Measurements from ENCODE around the gene EMC8. TPM values are rescaled to one million over a fixed set of nuclear protein-coding genes. Genes with fewer than 3 reads are reported as not detected.
A peak's percentile ranks its signal among the peaks of the same experiment; 100 is the strongest.

Gene EMC8
- total and polyA plus RNA-seq, 5 experiments from 2014 or later: 21.6 to 38.7 (median 28.6) TPM

DNA sequence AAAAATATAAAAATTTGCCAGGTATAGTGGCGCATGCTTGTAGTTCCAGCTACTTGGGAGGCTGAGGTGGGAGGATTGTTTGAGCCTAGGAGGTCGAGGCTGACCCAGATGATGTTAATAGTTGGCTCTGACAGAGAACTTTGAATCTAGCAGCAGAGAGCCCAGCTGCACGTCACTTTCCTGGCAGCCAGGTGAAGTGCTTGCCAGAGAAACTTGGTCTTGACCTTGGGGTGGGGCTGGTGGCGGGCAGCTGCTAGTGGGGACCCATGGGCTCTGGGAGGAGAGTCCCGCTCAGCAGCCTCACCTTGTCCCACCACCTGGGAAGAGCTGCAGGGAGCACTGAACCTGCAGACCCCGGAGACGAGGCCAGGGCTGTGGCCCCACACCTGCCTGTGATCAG, 45.4 kb downstream of the EMC8 start:
- H3K4me3 Mint-ChIP-seq: no peak overlapping the region
- peaks cover 3 to 33% (median 8%) of the 10 kb centered on the region in 5 donors for H3K27me3 Mint-ChIP-seq

DNA sequence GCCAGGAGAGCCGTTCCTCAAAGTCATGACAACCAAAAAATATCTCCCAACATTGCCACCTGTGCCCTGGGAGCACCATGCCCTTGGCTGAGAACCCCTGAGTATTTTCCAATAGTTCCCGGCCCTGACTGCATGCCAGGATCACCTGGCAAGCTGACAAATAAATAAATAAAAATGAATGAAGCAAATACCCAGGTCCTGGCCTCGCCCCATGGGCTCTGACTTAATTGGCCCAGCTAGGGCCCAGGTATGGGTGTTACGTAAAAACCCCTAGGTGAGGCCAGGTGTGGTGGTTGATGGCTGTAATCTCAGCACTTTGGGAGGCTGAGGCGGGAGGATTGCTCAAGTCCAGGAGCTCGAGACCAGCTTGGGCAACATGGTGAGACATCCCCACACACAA, 45.8 kb downstream of the EMC8 start:
- ATAC-seq: no peak
- peaks cover 3 to 29% (median 6%) of the 10 kb centered on the region in 5 donors for H3K27me3 Mint-ChIP-seq
- DNase-seq: no peak
- H3K9me3 Mint-ChIP-seq: no peaks in the 10 kb centered on the region
- peak overlapping the region in 2 of 10 donors; percentile 22 to 66 for H3K4me3 Mint-ChIP-seq
- no peaks in the 10 kb centered on the region for H3K36me3 Mint-ChIP-seq
- H3K27ac Mint-ChIP-seq: peak overlapping the region in 2 of 10 donors; percentile 18 to 28
- peaks cover 4 to 64% (median 12%) of the 10 kb centered on the region in 4 donors for H3K4me1 Mint-ChIP-seq
- POLR2A ChIA-PET: interaction anchor here (1.9 kb wide), 1 partner anchor 18 kb away, joined by 7 read pairs; no protein-coding TSS in a partner anchor

More for the DNA sequence above, 45.4 kb downstream of the EMC8 start:
- Mint-ChIP-seq H3K27ac (peak overlapping the region in 2 of 10 donors; percentile 28 to 72), H3K36me3 (no peaks in the 10 kb centered on the region), H3K4me1 (peaks cover 7 to 67% (median 15%) of the 10 kb centered on the region in 4 donors), H3K9me3 (no peaks in the 10 kb centered on the region)
- DNase-seq (no peak), ATAC-seq (no peak)
- POLR2A ChIA-PET: interaction anchor here (0.7 to 1.9 kb wide), 3 partner anchors 18 to 23 kb away, joined by 3 to 7 read pairs (median 5); no protein-coding TSS in a partner anchor

DNA sequence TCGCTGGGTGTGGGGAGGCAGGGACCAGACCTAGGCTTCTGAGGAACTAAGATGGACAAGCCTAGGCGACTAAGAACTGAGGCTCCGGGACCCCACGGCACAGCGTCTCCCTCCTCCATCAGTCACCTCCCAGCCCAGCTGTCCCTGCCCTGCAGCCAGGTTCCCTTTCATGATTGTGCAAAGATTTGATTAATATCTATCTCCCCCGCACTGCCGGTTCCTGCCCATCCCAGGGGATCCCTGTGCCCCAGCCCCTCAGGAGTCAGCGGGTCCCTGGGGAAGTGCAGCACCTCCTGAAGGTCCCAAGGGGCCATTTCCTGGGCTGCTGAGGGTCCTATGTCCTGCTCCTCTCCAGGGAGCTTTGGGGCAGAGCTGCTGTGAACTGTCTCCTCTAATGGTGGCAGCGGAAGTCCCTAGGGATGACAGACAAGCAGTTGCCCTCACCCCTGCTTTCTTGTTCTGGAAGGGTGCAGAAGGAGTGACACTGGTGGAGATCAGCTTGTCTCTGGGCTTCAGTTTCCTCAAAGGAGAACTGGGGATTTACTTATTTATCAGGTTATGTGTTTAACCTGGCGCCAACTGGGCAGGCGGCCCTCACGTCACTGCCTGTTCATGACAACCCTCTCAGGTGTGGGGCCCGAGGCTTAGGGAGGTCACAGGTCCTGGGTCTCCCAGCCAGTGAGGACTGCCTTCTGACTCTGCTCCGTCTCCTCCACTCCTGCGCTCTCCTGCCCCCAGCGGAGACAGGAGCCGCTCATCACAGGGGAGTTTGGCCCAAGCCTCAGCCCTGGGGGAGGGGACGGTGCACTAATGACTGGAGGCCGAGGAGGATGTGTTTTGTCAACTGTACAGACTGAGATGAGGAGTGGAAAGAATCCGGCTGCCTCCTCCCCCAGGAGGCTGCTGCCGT, 46.6 kb downstream of the EMC8 start:
- Mint-ChIP-seq H3K36me3 (no peaks in the 10 kb centered on the region), H3K27me3 (peaks cover 3 to 25% (median 6%) of the 10 kb centered on the region in 5 donors), H3K27ac (no peak overlapping the region), H3K9me3 (no peaks in the 10 kb centered on the region), H3K4me1 (peaks cover 4 to 61% (median 12%) of the 10 kb centered on the region in 4 donors), H3K4me3 (peak overlapping the region in 3 of 10 donors; percentile 12 to 39 (median 22))
- DNase-seq: peak in 1 of 10 donors; percentile 49
- POLR2A ChIA-PET: interaction anchor here (3.3 kb wide), 1 partner anchor 17 kb away, joined by 25 read pairs; no protein-coding TSS in a partner anchor
- ATAC-seq: no peak

DNA sequence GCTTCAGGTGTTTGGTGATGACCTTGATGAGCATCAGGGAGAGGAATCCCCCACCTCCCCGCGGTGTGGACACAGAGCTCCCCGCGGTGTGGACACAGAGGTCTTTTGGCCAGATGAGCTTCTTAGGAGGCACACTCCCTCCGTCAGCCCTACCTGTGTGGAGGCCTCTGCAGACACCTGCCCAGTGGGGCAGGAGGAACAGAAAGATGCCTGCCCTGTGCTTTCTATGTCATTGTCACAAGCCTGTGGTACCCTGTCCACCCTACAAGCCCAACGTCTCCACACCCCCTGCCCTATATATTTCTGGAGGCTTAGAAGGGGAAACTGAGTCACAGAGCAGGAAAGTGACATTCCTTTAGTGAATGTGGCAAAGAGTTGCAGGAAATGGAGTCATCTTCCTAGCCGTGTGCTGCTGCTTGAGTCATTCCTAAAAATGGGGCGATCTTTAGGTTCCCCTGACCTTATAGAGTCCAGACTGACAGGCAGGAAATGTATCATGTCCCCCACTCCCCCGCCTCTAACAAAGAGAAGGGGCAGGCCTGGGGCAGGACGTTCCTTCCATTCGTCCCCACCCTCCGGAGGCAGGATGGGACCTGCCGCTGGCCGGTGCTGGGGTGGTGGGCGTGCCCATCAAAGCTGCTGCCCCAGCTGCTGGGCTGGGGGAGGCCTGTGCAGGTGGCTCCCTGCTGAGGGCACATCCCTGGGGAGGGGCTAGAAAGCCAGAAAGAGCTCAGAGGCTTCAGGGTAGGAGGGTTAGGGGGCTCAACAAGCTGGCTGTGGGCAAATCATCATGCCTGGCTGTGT, 47.4 kb downstream of the EMC8 start:
- peaks cover 4 to 58% (median 12%) of the 10 kb centered on the region in 4 donors for H3K4me1 Mint-ChIP-seq
- POLR2A ChIA-PET: interaction anchor here (0.6 to 3.3 kb wide), 3 partner anchors 10 to 16 kb away, joined by 3 to 25 read pairs (median 4); no protein-coding TSS in a partner anchor

DNA sequence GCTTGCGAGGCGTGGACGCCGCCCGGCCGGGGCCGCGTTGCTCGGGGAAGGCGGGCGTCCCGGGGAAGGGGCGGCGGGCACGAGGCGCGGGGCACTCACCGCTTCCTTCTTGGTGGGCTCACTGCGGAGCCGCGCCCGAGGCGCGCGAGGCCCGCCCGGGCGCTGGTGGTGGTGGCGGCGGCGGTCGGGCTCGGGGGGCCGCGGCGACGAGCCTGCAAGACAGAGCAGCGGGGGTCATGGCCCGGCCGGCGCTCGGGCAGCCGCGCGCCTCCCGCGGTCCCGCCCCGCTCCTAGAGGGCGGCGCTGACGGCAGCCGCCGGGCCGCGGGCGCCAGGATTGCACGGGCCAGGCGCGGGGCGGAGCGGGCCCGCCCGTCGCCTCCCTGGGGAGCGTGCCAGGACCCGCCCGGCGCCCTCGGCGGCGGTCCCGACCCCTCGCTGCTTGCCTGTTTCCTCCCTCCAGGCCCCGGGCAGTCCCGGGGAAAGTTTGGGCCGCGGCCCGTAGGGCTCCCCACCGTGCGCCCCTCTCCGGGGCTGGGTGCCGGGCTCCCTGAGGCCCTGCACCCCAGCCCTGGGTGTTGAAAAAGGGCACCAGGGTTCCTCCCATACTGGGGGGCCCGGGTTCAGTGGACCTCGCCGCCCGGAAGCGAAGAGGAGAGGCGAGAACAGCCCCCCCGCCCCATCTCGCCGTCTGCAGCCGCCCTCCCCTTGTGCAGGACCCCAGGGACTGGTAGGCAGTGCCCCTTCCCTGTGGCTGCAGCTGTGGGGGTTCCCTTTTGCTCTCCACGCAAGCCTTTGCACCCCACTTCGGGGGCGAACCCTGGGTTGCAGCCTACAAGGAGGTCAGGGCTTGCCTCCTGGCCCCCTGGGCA, 48.3 kb downstream of the EMC8 start, which contains the start of gene C16orf74:
Gene C16orf74, minus strand, starts transcription at position 270 of the 871 bp plus-strand sequence. CDS start 15,879 bp downstream, outside the sequence.
- Mint-ChIP-seq H3K4me1 (peaks cover 4 to 55% (median 12%) of the 10 kb centered on the region in 4 donors), H3K9me3 (no peaks in the 10 kb centered on the region), H3K36me3 (no peaks in the 10 kb centered on the region), H3K27me3 (peaks cover 1 to 25% (median 4%) of the 10 kb centered on the region in 5 donors), H3K4me3 (peak within 1 kb of the TSS; percentile 86 to 98 (median 92)), H3K27ac (peak within 1 kb of the TSS in 6 of 10 donors; percentile 21 to 89 (median 82))
- ATAC-seq: peak; percentile 70 to 81
- POLR2A ChIA-PET: interaction anchor here (0.6 to 3.3 kb wide), 4 partner anchors 11 to 38 kb away, joined by 3 to 25 read pairs (median 4); no protein-coding TSS in a partner anchor
- DNase-seq: peak in 4 of 10 donors; percentile 15 to 60 (median 28)

More for the DNA sequence above, 47.4 kb downstream of the EMC8 start:
- DNase-seq (peak in 1 of 10 donors; percentile 15), ATAC-seq (no peak)
- no peaks in the 10 kb centered on the region for H3K36me3 Mint-ChIP-seq
- H3K4me3 Mint-ChIP-seq: peak overlapping the region; percentile 40 to 79 (median 60)
- peak overlapping the region in 2 of 10 donors; percentile 11 to 21 for H3K27ac Mint-ChIP-seq
- no peaks in the 10 kb centered on the region for H3K9me3 Mint-ChIP-seq
- H3K27me3 Mint-ChIP-seq: peaks cover 3 to 25% (median 4%) of the 10 kb centered on the region in 5 donors

DNA sequence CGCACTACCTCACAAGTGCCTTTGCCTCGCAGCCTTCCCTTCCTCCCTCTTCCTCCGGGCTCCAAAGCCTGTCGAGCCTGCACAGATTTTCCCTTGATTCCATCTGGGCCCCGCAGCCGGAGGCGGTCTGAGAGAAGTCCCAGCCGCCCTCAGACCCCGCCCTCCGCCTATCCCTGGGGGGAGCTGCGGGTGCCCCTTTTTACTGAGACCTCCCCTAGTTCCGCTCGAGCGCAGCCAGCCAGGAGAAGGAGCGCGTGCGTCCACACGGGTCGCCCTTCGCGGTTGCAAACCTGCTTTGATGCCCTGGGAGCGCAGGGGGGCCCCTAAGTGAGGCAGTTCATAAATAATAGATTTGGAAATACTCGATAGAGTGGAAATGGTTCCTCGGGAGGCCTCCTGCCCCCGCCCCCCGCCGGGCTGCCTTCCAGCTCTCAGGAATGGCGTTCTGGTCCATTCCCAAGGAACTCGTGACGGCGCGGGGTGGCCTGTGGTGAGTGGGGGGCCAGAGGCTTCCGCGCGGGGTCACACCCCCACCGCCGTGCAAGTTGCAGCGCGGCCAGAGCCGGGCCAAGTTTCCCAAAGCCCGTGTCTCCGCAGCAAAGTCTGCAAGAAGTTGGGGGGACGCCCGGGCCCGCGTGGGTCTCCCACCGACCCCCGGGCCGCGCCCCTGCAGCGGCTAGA, 49.1 kb downstream of the EMC8 start:
- peak overlapping the region in 5 of 10 donors; percentile 34 to 89 (median 82) for H3K27ac Mint-ChIP-seq
- POLR2A ChIA-PET: interaction anchor here (1.2 to 3.3 kb wide), 3 partner anchors 11 to 39 kb away, joined by 3 to 25 read pairs (median 3); no protein-coding TSS in a partner anchor
- peak in 8 of 10 donors; percentile 12 to 70 (median 30) for DNase-seq

DNA sequence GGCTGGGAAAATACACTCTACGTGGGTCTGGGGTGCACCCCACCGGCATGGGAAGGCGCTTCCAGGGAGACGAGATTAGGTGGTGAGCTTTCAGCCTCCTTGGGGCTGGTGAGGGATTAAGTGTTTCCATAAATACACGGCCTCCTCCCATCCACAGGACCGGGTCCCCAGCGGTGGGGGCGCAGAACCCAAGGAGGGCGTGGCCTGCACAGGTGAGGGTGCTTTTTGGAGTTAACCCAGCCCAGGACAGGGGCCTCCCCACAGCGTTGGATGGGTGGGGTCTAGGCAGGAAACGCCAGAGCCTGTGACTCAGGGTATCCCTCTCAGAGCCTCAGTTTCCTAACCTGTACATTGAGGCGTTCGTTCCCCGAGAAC, 49.6 kb downstream of the EMC8 start:
- no peaks in the 10 kb centered on the region for H3K36me3 Mint-ChIP-seq
- POLR2A ChIA-PET: interaction anchor here (1.2 to 3.3 kb wide), 2 partner anchors 14 to 40 kb away, joined by 3 to 25 read pairs; no protein-coding TSS in a partner anchor
- H3K27me3 Mint-ChIP-seq: peaks cover 1 to 25% (median 4%) of the 10 kb centered on the region in 5 donors
- H3K9me3 Mint-ChIP-seq: no peaks in the 10 kb centered on the region
- H3K4me1 Mint-ChIP-seq: peaks cover 4 to 53% (median 12%) of the 10 kb centered on the region in 4 donors
- DNase-seq: peak in 1 of 10 donors; percentile 61
- H3K27ac Mint-ChIP-seq: peak overlapping the region in 2 of 10 donors; percentile 88 to 89
- peak overlapping the region; percentile 86 to 98 (median 92) for H3K4me3 Mint-ChIP-seq
- peak; percentile 11 to 42 for ATAC-seq

More for the DNA sequence above, 49.1 kb downstream of the EMC8 start:
- no peaks in the 10 kb centered on the region for H3K9me3 Mint-ChIP-seq
- no peaks in the 10 kb centered on the region for H3K36me3 Mint-ChIP-seq
- H3K4me1 Mint-ChIP-seq: peaks cover 4 to 53% (median 12%) of the 10 kb centered on the region in 4 donors
- peak; percentile 66 to 74 for ATAC-seq
- peaks cover 1 to 25% (median 4%) of the 10 kb centered on the region in 5 donors for H3K27me3 Mint-ChIP-seq
- H3K4me3 Mint-ChIP-seq: peak overlapping the region; percentile 86 to 98 (median 92)

- H3K27me3 Mint-ChIP-seq: peaks cover 1 to 10% (median 4%) of the 10 kb centered on the region in 5 donors
- H3K36me3 Mint-ChIP-seq: no peaks in the 10 kb centered on the region
- DNase-seq: peak in 1 of 10 donors; percentile 19
- ATAC-seq: no peak
- no peak overlapping the region for H3K4me3 Mint-ChIP-seq
- POLR2A ChIA-PET: interaction anchor here (2.2 kb wide), 1 partner anchor 11 kb away, joined by 6 read pairs; no protein-coding TSS in a partner anchor
- H3K4me1 Mint-ChIP-seq: peaks cover 4 to 27% (median 9%) of the 10 kb centered on the region in 4 donors
- peak overlapping the region in 1 of 10 donors; percentile 13 for H3K27ac Mint-ChIP-seq
- no peaks in the 10 kb centered on the region for H3K9me3 Mint-ChIP-seq
Measured at GRCh38 chr16:85746460-85747215, 52.7 kb downstream of the EMC8 start.

DNA sequence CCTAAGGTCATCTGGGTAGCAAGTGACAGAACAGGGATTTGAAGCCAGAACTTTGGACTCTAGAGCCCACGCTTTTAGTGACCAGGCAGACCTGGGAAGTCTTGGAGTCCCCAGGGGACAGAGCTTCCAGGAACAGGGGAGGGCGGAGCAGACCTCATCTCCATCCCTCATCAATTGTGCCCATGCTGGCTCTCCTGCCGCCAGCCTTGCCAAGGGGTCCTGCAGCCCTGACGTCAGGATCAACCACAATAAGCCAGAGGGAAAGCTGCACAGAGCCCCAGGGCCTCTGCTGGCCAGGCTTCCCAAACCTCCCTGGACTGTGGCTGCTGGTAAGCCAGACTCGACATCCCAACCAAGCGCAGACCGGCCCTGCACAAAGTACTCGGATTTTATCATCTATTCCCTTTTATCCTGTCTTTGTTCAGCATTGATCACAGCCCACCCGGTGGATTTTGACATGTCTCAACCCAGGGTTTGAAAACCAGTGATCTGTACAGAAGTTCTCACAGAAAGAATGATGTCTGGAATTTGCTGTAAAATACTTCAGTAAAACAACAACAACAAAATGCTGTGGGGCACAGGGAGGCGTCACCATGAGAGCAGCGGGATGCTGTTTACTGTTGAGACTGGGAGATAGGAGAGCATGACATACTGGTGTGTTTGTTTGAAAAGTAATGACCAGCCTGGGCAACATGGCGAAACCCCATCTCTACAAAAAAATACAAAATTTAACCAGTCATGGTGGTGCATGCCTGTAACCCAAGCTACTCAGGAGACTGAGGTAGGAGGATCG, 60.2 kb downstream of the EMC8 start:
- no peaks in the 10 kb centered on the region for H3K27me3 Mint-ChIP-seq
- H3K27ac Mint-ChIP-seq: peak overlapping the region in 2 of 10 donors; percentile 35 to 38

More for the DNA sequence above, 60.2 kb downstream of the EMC8 start:
- Mint-ChIP-seq H3K4me3 (no peak overlapping the region), H3K36me3 (no peaks in the 10 kb centered on the region), H3K4me1 (peaks cover 8 to 29% (median 24%) of the 10 kb centered on the region in 4 donors), H3K9me3 (no peaks in the 10 kb centered on the region)
- DNase-seq (peak in 1 of 10 donors; percentile 24), ATAC-seq (no peak)
- POLR2A ChIA-PET: no interaction called here

All from naive thymus-derived CD8-positive, alpha-beta T cell (primary cell).